AG08395 (cell line): ENCODE results near the gene NFKBIB.
A peak's percentile ranks its signal among the peaks of the same experiment; 100 is the strongest.
"Not testable (repeated sequence)": the region's sequence is repeated elsewhere in the genome, so short reads cannot be mapped to it uniquely, and the experiment has no call there.

Source experiments
- DNase-seq: peaks from one replicate; pipeline ENCODE4 v3.0.0; 2012; ENCODE audit warnings: mixed read lengths, low spot score

NFKBIB gene

GRCh38 chr19:38928391-38929001 is 28.7 kb downstream of the NFKBIB start:
- DNase-seq: no peak

GRCh38 chr19:38929929-38930775 is 30.4 kb downstream of the NFKBIB start, which contains the start of gene SARS2:
Gene SARS2, minus strand, starts transcription at chr19:38930763. Its CDS starts 27 bp downstream, at chr19:38930736.
- DNase-seq: peak; percentile 99

- DNase-seq: peak; percentile 100
These were observed 31.2 kb downstream of the NFKBIB start, which contains the start of gene MRPS12 for GRCh38 chr19:38930776-38931520. Gene MRPS12, plus strand, starts transcription at chr19:38930944. Its CDS starts 351 bp downstream, at chr19:38931295.

GRCh38 chr19:38931521-38931793 is 31.7 kb downstream of the NFKBIB start:
- DNase-seq: no peak

- no peak for DNase-seq
These were observed 32.8 kb downstream of the NFKBIB start for GRCh38 chr19:38932425-38933179.

GRCh38 chr19:38933544-38933943 is 33.8 kb downstream of the NFKBIB start:
- no peak for DNase-seq

GRCh38 chr19:38939957-38940356 is 40.2 kb downstream of the NFKBIB start:
- no peak for DNase-seq

- not testable (repeated sequence) for DNase-seq
These were observed 41.7 kb downstream of the NFKBIB start for GRCh38 chr19:38941466-38941865.

GRCh38 chr19:38941979-38942378 is 42.2 kb downstream of the NFKBIB start:
- no peak for DNase-seq

- DNase-seq: no peak
These were observed 42.9 kb downstream of the NFKBIB start for GRCh38 chr19:38942471-38943181.

GRCh38 chr19:38944981-38945506 is 45.3 kb downstream of the NFKBIB start:
- no peak for DNase-seq

GRCh38 chr19:38945562-38946228 is 45.9 kb downstream of the NFKBIB start:
- DNase-seq: no peak

GRCh38 chr19:38946229-38947010 is 46.7 kb downstream of the NFKBIB start:
- DNase-seq: no peak

- DNase-seq: peak; percentile 77
These were observed 50.0 kb downstream of the NFKBIB start for GRCh38 chr19:38949580-38950367.

GRCh38 chr19:38951187-38951586 is 51.4 kb downstream of the NFKBIB start:
- no peak for DNase-seq

- DNase-seq: no peak
These were observed 52.8 kb downstream of the NFKBIB start for GRCh38 chr19:38952395-38953165.

GRCh38 chr19:38953677-38954076 is 53.9 kb downstream of the NFKBIB start:
- no peak for DNase-seq

- no peak for DNase-seq
These were observed 56.5 kb downstream of the NFKBIB start for GRCh38 chr19:38956264-38956663.
